IPS DF 6.9 (cell line): ENCODE data around the gene WHRN.

Source experiments
- DNase-seq: peaks from one replicate; pipeline ENCODE4 v3.0.0-alpha.2; 2013; ENCODE audit warnings: low read depth, low spot score
- H3K27ac ChIP-seq: one replicate; pipeline ENCODE4 v1.5.1; 2013; ENCODE audit warnings: low read length, control low read depth
- H3K27me3 ChIP-seq: 2 replicates; pipeline ENCODE4 v1.6.1; 2013; ENCODE audit warnings: mild to moderate bottlenecking, low read length; ENCODE audit not compliant: control insufficient read depth, insufficient read depth
- H3K36me3 ChIP-seq: 2 replicates; pipeline ENCODE4 v1.6.1; 2013; ENCODE audit warnings: low read length; ENCODE audit not compliant: control insufficient read depth, insufficient read depth
- H3K4me1 ChIP-seq: 2 replicates; pipeline ENCODE4 v1.6.1; 2013; ENCODE audit warnings: low read length; ENCODE audit not compliant: control insufficient read depth, insufficient read depth
- H3K4me3 ChIP-seq: 2 replicates; pipeline ENCODE4 v1.5.1; 2013; ENCODE audit warnings: mild to moderate bottlenecking, low read length
- H3K9me3 ChIP-seq: 2 replicates; pipeline ENCODE4 v1.6.1; 2013; ENCODE audit warnings: low read length, inconsistent platforms; ENCODE audit not compliant: control insufficient read depth, insufficient read depth
- WGBS: extraction: QIAGEN DNeasy Blood & Tissue Kit; methylation state at CpG from one replicate; pipeline ENCODE4 v1.1.7; 2013; ENCODE audit warnings: mixed read lengths, missing lambda C conversion rate; ENCODE audit not compliant: insufficient read length, insufficient coverage; 5-methylcytosine and 5-hydroxymethylcytosine counted together

WHRN gene

GRCh38 chr9:114481789-114482188 is 23.5 kb downstream of the WHRN start:
- no peaks in the 10 kb centered on the region for H3K4me1 ChIP-seq
- no peaks in the 10 kb centered on the region for H3K9me3 ChIP-seq
- no peak for DNase-seq
- H3K27ac ChIP-seq = no peak overlapping the region
- H3K36me3 ChIP-seq = no peaks in the 10 kb centered on the region
- WGBS = no CpG with 5 or more reads among the region's 5 CpGs
- H3K27me3 ChIP-seq = no peaks in the 10 kb centered on the region
- H3K4me3 ChIP-seq = no peak overlapping the region

- WGBS = no CpG with 5 or more reads among the region's 4 CpGs
These were observed 24.4 kb downstream of the WHRN start for GRCh38 chr9:114480746-114481435.

GRCh38 chr9:114478871-114479270 is 26.4 kb downstream of the WHRN start:
- WGBS = no CpG with 5 or more reads among the region's 6 CpGs
- no peak overlapping the region for H3K4me3 ChIP-seq
- no peak for DNase-seq

More at GRCh38 chr9:114480746-114481435, 24.4 kb downstream of the WHRN start:
- Histone ChIP-seq H3K4me3 (no peak overlapping the region), H3K9me3 (no peaks in the 10 kb centered on the region), H3K27ac (no peak overlapping the region), H3K36me3 (no peaks in the 10 kb centered on the region), H3K4me1 (no peaks in the 10 kb centered on the region), H3K27me3 (no peaks in the 10 kb centered on the region)
- no peak for DNase-seq

GRCh38 chr9:114478459-114478858 is 26.8 kb downstream of the WHRN start:
- DNase-seq = no peak
- Histone ChIP-seq H3K27me3 (no peaks in the 10 kb centered on the region), H3K27ac (no peak overlapping the region), H3K4me3 (no peak overlapping the region), H3K4me1 (no peaks in the 10 kb centered on the region), H3K9me3 (no peaks in the 10 kb centered on the region), H3K36me3 (no peaks in the 10 kb centered on the region)
- WGBS = no CpG with 5 or more reads among the region's 11 CpGs

More at GRCh38 chr9:114478871-114479270, 26.4 kb downstream of the WHRN start:
- no peaks in the 10 kb centered on the region for H3K4me1 ChIP-seq
- no peak overlapping the region for H3K27ac ChIP-seq
- no peaks in the 10 kb centered on the region for H3K9me3 ChIP-seq
- no peaks in the 10 kb centered on the region for H3K36me3 ChIP-seq
- no peaks in the 10 kb centered on the region for H3K27me3 ChIP-seq

GRCh38 chr9:114477642-114478041 is 27.6 kb downstream of the WHRN start:
- no peaks in the 10 kb centered on the region for H3K27me3 ChIP-seq
- H3K9me3 ChIP-seq = no peaks in the 10 kb centered on the region
- no peaks in the 10 kb centered on the region for H3K4me1 ChIP-seq
- no CpG with 5 or more reads among the region's 3 CpGs for WGBS
- H3K4me3 ChIP-seq = no peak overlapping the region
- H3K36me3 ChIP-seq = no peaks in the 10 kb centered on the region
- no peak overlapping the region for H3K27ac ChIP-seq
- no peak for DNase-seq

GRCh38 chr9:114476891-114477469 is 28.3 kb downstream of the WHRN start:
- WGBS = no CpG with 5 or more reads among the region's 9 CpGs

GRCh38 chr9:114475412-114476135 is 29.7 kb downstream of the WHRN start:
- no peak for DNase-seq
- Histone ChIP-seq H3K27me3 (no peaks in the 10 kb centered on the region), H3K27ac (no peak overlapping the region), H3K4me1 (no peaks in the 10 kb centered on the region), H3K4me3 (no peak overlapping the region), H3K36me3 (no peaks in the 10 kb centered on the region), H3K9me3 (no peaks in the 10 kb centered on the region)
- WGBS = no CpG with 5 or more reads among the region's 8 CpGs

More at GRCh38 chr9:114476891-114477469, 28.3 kb downstream of the WHRN start:
- no peaks in the 10 kb centered on the region for H3K4me1 ChIP-seq
- H3K36me3 ChIP-seq = no peaks in the 10 kb centered on the region
- H3K9me3 ChIP-seq = no peaks in the 10 kb centered on the region
- DNase-seq = no peak
- no peak overlapping the region for H3K27ac ChIP-seq
- H3K27me3 ChIP-seq = no peaks in the 10 kb centered on the region
- H3K4me3 ChIP-seq = no peak overlapping the region

GRCh38 chr9:114474425-114474824 is 30.8 kb downstream of the WHRN start:
- DNase-seq = no peak
- Histone ChIP-seq H3K27me3 (no peaks in the 10 kb centered on the region), H3K4me3 (no peak overlapping the region), H3K27ac (no peak overlapping the region), H3K36me3 (no peaks in the 10 kb centered on the region), H3K9me3 (no peaks in the 10 kb centered on the region), H3K4me1 (no peaks in the 10 kb centered on the region)
- no CpG with 5 or more reads among the region's 1 CpG for WGBS

- no peaks in the 10 kb centered on the region for H3K27me3 ChIP-seq
- no CpG with 5 or more reads among the region's 3 CpGs for WGBS
- no peaks in the 10 kb centered on the region for H3K4me1 ChIP-seq
- H3K9me3 ChIP-seq = no peaks in the 10 kb centered on the region
- no peaks in the 10 kb centered on the region for H3K36me3 ChIP-seq
- no peak for DNase-seq
- no peak overlapping the region for H3K27ac ChIP-seq
- no peak overlapping the region for H3K4me3 ChIP-seq
These were observed 31.8 kb downstream of the WHRN start for GRCh38 chr9:114473447-114473801.

GRCh38 chr9:114472765-114473446 is 32.4 kb downstream of the WHRN start:
- DNase-seq = no peak
- Histone ChIP-seq H3K27ac (no peak overlapping the region), H3K4me3 (no peak overlapping the region), H3K9me3 (no peaks in the 10 kb centered on the region), H3K27me3 (no peaks in the 10 kb centered on the region), H3K36me3 (no peaks in the 10 kb centered on the region), H3K4me1 (no peaks in the 10 kb centered on the region)
- WGBS = no CpG with 5 or more reads among the region's 12 CpGs
